22Rv1 (cell line): ENCODE measurements around the gene DIP2C.

Experiments used
- ZFX ChIP-seq: fragments of 450-650 bp; IDR thresholded peaks from 2 replicates; pipeline ENCODE4 v1.6.1; 2017; ENCODE audit warnings: antibody characterized with exemption, borderline replicate concordance
- TF ChIP-seq, protein P1 (sequence below): fragments of 450-650 bp; IDR thresholded peaks from 2 replicates; pipeline ENCODE4 v1.5.1; 2017; ENCODE audit warnings: mild to moderate bottlenecking

DNA sequence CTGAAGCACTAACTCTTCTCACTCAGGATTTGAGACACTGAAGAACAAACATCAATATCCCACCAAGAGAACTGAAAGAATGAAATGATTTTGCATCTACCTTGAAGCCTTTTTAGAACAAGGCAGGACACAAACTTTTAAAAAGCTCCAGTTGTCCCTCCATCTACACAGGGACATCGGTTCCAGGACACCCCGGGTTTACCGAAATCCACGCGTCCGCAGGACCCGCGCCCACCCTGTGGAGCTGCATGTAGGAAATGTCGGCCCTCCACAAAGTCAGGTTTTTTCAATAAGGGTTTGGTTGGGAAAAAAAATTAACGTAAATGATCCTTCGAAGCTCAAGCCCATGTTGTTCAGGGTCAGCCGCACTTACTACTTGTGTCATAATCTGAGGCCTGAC, 94.0 kb downstream of the DIP2C start:
- TF ChIP-seq, protein P1, sequence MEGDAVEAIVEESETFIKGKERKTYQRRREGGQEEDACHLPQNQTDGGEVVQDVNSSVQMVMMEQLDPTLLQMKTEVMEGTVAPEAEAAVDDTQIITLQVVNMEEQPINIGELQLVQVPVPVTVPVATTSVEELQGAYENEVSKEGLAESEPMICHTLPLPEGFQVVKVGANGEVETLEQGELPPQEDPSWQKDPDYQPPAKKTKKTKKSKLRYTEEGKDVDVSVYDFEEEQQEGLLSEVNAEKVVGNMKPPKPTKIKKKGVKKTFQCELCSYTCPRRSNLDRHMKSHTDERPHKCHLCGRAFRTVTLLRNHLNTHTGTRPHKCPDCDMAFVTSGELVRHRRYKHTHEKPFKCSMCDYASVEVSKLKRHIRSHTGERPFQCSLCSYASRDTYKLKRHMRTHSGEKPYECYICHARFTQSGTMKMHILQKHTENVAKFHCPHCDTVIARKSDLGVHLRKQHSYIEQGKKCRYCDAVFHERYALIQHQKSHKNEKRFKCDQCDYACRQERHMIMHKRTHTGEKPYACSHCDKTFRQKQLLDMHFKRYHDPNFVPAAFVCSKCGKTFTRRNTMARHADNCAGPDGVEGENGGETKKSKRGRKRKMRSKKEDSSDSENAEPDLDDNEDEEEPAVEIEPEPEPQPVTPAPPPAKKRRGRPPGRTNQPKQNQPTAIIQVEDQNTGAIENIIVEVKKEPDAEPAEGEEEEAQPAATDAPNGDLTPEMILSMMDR = no peak
- TF ChIP-seq ZFX = no peak
